SU-DHL-6 (cell line): ENCODE measurements around the gene TTC13.

Source experiments
- CTCF ChIP-seq: fragments of 200-600 bp; sonication (generic); IDR thresholded peaks from one replicate; pipeline ENCODE4 v1.5.1; 2017; ENCODE audit warnings: antibody characterized with exemption, mild to moderate bottlenecking, low read length, moderate library complexity; ENCODE audit not compliant: insufficient read depth, poor library complexity, severe bottlenecking
- EZH2phosphoT487 ChIP-seq: fragments of 200-600 bp; sonication (generic), shearing (Covaris generic); conservative IDR thresholded peaks from 2 replicates; pipeline ENCODE4 v1.6.1; 2018; ENCODE audit warnings: mild to moderate bottlenecking, antibody characterized with exemption, low read length, moderate library complexity, mixed read lengths

- no peak for TF ChIP-seq CTCF
- TF ChIP-seq EZH2phosphoT487: no peak
Measured at GRCh38 chr1:230861970-230862595, 116.6 kb downstream of the TTC13 start.
